CD4-positive, alpha-beta T cell treated with Interleukin-4 for 4 hours (primary cell): ENCODE data around the gene SHPK.

Experiments
- DNase-seq: peaks from one replicate; pipeline ENCODE4 v3.0.0-alpha.2; 2020

Gene SHPK

GRCh38 chr17:3659541-3660111 lies 23.6 kb upstream of the SHPK start:
- no peak for DNase-seq

GRCh38 chr17:3658784-3659449 lies 22.9 kb upstream of the SHPK start:
- DNase-seq, result no peak

GRCh38 chr17:3657874-3658783 lies 22.1 kb upstream of the SHPK start:
- no peak for DNase-seq

DNA sequence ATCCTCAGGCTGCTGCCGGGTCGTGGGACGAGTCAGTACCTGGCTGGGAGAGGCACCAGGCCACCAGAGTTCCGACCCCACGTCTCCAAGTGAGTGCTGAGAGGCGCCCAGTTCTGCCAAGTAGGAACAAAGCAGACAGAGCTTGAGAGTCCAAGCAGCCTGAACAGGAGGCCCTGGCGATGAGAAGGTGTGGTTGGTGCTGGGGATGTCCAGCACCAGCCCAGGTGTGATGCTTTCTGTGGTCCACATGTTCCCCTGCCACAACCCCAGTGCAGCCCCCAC lies 21.5 kb upstream of the SHPK start:
- no peak for DNase-seq

GRCh38 chr17:3656755-3657587 lies 20.9 kb upstream of the SHPK start:
- no peak for DNase-seq

GRCh38 chr17:3656353-3656752 lies 20.3 kb upstream of the SHPK start:
- no peak for DNase-seq

GRCh38 chr17:3655766-3656165 lies 19.7 kb upstream of the SHPK start:
- no peak for DNase-seq

DNA sequence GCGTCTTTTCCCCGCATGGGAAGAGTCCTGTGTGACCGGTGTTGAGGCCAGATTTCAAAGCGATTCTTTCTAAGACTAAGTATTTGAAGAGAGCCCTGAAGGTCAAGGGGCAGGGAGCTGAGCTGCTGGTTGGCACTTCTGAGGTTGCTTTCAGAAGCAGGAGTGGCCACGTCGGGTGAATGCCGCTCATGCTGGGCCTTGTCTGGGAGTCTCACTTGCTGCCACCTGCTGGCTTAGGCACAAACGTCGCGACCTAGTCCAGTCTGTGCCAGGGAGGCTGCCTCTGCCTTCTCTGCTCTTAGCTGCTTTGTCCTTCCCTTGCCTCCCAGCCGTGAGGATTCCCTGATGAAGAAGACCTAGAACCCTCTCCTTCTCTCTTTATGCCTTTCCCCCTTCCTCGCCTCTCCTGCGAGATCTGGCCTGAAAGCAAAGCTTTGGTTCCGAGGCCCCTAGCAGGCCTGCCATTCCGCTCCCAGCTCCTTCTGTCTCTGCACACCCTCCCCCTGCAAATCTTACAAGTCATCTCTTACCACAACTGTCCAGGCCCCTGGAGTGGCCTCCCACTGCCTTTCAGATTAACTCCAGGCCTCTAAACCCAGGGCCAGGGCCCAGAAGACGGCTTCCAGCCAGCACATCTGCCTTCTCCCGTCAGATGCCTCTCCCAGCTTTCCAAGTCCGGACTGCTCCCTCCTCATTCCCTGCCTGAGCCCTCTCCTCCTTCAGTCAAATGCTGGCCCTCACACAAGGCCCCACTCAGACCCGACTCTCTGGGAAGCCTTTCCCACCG lies 11.9 kb upstream of the SHPK start:
- DNase-seq, result peak; percentile 1

GRCh38 chr17:3647251-3647650 lies 11.2 kb upstream of the SHPK start:
- no peak for DNase-seq

GRCh38 chr17:3645310-3645709 lies 9.3 kb upstream of the SHPK start:
- DNase-seq, result no peak

- DNase-seq, result no peak
Measured at GRCh38 chr17:3643889-3644349, 7.9 kb upstream of the SHPK start.

- no peak for DNase-seq
Measured at GRCh38 chr17:3641717-3642486, 5.9 kb upstream of the SHPK start.

- no peak for DNase-seq
Measured at GRCh38 chr17:3641014-3641413, 5.0 kb upstream of the SHPK start.

DNA sequence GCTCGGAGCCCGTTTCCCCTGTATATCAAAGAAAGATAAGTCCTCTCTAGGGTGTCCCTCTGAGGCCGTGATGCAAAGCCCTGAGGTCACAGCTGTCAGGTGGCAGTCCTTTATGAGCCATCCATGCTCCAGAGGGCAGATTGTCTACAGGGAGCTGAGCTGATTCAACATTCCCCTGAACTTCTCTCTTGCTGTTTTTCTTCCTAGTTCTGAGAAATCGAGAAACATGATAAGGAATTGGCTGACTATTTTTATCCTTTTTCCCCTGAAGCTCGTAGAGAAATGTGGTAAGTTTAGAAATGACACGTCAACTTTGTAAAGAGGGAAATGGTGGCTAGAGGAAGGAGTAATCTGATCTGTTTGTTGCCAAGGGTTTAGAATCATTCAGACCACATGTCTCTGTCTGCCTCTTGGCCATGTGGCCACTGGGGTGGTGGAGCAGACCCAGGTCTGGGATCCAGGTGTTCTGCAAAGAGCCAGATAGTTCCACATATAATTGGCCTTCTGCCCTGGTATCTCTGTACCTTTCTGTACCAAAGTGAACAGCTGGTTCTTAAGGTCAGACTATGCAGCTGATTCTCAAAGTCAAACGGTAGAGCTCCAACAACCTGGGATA lies 4.0 kb upstream of the SHPK start:
- DNase-seq, result peak; percentile 14

DNA sequence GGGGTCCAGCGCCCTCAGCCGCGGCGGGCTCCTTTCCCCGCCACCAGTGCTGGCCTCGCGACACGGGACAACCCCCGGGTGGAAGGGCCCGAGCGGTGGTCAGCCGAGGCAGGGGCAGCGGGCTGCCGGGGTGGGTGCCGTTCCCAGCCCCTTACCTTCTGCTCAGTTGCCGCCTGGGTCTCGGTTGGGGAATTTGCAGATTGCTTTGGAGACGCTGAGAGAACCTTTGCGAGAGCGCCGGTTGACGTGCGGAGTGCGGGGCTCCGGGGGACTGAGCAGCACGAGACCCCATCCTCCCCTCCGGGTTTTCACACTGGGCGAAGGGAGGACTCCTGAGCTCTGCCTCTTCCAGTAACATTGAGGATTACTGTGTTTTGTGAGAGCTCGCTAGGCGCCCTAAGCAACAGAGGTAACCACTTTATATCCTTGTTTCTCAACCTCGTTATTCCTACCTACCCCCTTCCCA lies 891 bp upstream of the SHPK start:
- no peak for DNase-seq

DNA sequence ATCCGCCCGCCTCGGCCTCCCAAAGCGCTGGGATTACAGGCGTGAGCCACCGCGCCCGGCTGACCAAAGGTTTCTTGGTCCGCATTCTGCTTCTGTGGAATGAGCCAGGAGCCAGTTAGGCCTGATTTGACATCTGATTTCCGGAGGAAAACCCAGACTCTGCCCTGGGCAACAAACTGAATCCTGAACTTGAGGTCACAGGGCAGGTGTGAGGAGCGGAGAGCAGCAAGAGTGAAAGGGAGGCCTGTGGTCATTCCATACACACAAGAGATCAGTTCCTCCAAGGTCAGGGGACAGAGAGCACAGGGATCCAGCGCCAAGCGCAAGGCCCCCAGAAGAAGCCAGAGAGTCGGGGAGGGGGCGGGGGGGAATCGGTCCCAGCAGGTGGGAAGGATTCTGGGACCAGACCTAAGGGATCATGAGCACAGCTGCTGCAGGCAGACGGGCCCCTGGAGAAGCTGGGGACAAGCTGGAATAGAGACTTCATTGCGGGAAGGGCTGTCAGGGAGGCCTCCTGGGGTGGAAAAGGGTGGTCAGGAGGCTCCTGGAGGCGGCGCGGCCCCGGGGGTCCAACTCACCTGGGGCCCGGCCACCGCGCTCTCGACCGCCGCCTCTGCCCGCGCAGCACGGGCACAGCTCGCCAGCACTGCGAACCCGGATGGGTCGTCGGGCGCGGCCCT lies 436 bp downstream of the SHPK start:
- DNase-seq, result no peak

DNA sequence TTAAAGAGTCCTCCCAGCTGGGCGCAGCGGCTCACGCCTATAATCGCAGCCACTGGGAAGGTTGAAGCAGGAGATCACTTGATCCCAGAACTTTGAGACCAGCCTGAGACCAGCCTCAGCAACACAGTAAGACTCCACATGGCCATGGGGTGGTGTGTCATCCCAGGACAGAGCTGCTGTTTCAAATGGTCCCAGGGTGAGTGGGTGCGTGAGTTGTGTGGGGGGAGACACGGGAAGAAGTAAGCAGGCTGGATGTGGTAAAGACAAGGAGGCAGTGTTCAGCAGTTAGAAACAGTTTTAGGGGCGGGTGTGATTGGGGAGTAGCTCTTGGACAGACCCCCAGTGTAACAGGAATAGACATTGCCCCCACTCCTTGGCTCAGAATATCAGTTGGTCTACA lies 3.8 kb downstream of the SHPK start:
- DNase-seq, result no peak

GRCh38 chr17:3630781-3631180 lies 5.3 kb downstream of the SHPK start:
- DNase-seq, result no peak

DNA sequence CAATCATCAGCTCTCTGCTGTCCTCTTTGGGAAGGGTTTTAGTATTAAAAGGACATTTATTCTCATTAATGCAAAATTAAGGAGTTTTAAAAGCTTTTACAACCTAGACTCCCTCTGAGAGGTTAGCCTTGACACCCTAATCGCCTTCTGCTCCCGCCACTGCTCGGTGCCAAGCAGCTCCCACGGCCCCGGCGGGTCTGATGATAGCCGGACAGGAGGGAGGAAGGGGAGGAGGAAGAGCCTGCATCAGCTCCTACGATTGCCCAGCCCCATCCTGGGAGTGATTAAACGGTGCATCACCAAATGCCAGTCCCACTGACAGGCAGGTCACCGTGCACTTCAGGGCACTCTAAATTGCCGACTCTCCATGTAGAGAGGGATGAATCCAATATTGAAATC lies 8.3 kb downstream of the SHPK start:
- DNase-seq, result no peak
